ENCODE data around the gene NAT16. TPM values are rescaled to one million over a fixed set of nuclear protein-coding genes. Genes with fewer than 3 reads are reported as not detected.

Gene NAT16
- total and polyA plus RNA-seq, 4 donors, result not detected

GRCh38 chr7:101159696-101160674 is 20.1 kb downstream of the NAT16 start:
- ATAC-seq (ENCODE audit: low FRiP score) (no peak), DNase-seq (no peak)
- H3K9me3 ChIP-seq (ENCODE audit: control insufficient read depth, low read length), result no peaks in the 10 kb centered on the region
- peaks cover 2% of the 10 kb centered on the region in 2 donors for H3K36me3 ChIP-seq (ENCODE audit: control insufficient read depth in 1 of 2, insufficient read depth in 2 of 2, low read length in 1 of 2)
- H3K4me3 ChIP-seq (ENCODE audit: low read length in 2 of 2), result no peak overlapping the region
- intact Hi-C loops (cut with DNase I), result loop anchor here in 1 of 2 donors (10.0 kb wide), 1 partner anchor 265 kb away; the partner anchor contains the start of gene ACHE
- peaks cover 0 to 7% of the 10 kb centered on the region in 2 donors for H3K27me3 ChIP-seq (ENCODE audit: control insufficient read depth in 1 of 2, insufficient read depth in 2 of 2, low read length in 1 of 2)
- H3K27ac ChIP-seq (ENCODE audit: low read depth in 1 of 2, low read length in 2 of 2), result no peak overlapping the region
- 82 to 90% methylated on average over 31 of the region's 31 CpGs for WGBS, 2 donors
- no peaks in the 10 kb centered on the region for H3K4me1 ChIP-seq (ENCODE audit: control insufficient read depth in 1 of 2, insufficient read depth in 2 of 2, low read length in 2 of 2)

GRCh38 chr7:101156866-101157589 is 23.1 kb downstream of the NAT16 start:
- Histone ChIP-seq H3K4me1 (ENCODE audit: control insufficient read depth in 1 of 2, insufficient read depth in 2 of 2, low read length in 2 of 2) (no peaks in the 10 kb centered on the region), H3K27ac (ENCODE audit: low read depth in 1 of 2, low read length in 2 of 2) (no peak overlapping the region), H3K36me3 (ENCODE audit: control insufficient read depth in 1 of 2, insufficient read depth in 2 of 2, low read length in 1 of 2) (peaks cover 2% of the 10 kb centered on the region in 2 donors), H3K27me3 (ENCODE audit: control insufficient read depth in 1 of 2, insufficient read depth in 2 of 2, low read length in 1 of 2) (no peaks in the 10 kb centered on the region), H3K4me3 (ENCODE audit: low read length in 2 of 2) (no peak overlapping the region), H3K9me3 (ENCODE audit: control insufficient read depth, low read length) (no peaks in the 10 kb centered on the region)
- intact Hi-C loops (cut with DNase I), result no loop called here
- ATAC-seq (ENCODE audit: low FRiP score) (no peak), DNase-seq (no peak)
- WGBS, 2 donors, result 92 to 93% methylated on average over 14 of the region's 14 CpGs

GRCh38 chr7:101156277-101156676 is 23.8 kb downstream of the NAT16 start:
- no peaks in the 10 kb centered on the region for H3K27me3 ChIP-seq (ENCODE audit: control insufficient read depth in 1 of 2, insufficient read depth in 2 of 2, low read length in 1 of 2)
- no peak overlapping the region for H3K27ac ChIP-seq (ENCODE audit: low read depth in 1 of 2, low read length in 2 of 2)
- H3K36me3 ChIP-seq (ENCODE audit: control insufficient read depth in 1 of 2, insufficient read depth in 2 of 2, low read length in 1 of 2), result peaks cover 2% of the 10 kb centered on the region in 2 donors
- ATAC-seq (ENCODE audit: low FRiP score), result no peak
- intact Hi-C loops (cut with DNase I), result no loop called here
- no peak overlapping the region for H3K4me3 ChIP-seq (ENCODE audit: low read length in 2 of 2)
- H3K4me1 ChIP-seq (ENCODE audit: control insufficient read depth in 1 of 2, insufficient read depth in 2 of 2, low read length in 2 of 2), result no peaks in the 10 kb centered on the region
- H3K9me3 ChIP-seq (ENCODE audit: control insufficient read depth, low read length), result no peaks in the 10 kb centered on the region
- 79 to 81% methylated on average over 6 of the region's 6 CpGs for WGBS, 2 donors
- no peak for DNase-seq

- no peak for ATAC-seq (ENCODE audit: low FRiP score)
- WGBS, 2 donors, result 66 to 76% methylated on average over 4 of the region's 4 CpGs
- H3K27ac ChIP-seq (ENCODE audit: low read depth in 1 of 2, low read length in 2 of 2), result no peak overlapping the region
These were observed 24.8 kb downstream of the NAT16 start for GRCh38 chr7:101155303-101155702.

GRCh38 chr7:101154693-101155102 is 25.4 kb downstream of the NAT16 start:
- Histone ChIP-seq H3K27ac (ENCODE audit: low read depth in 1 of 2, low read length in 2 of 2) (no peak overlapping the region), H3K4me1 (ENCODE audit: control insufficient read depth in 1 of 2, insufficient read depth in 2 of 2, low read length in 2 of 2) (no peaks in the 10 kb centered on the region), H3K4me3 (ENCODE audit: low read length in 2 of 2) (peak overlapping the region; percentile 59 to 64), H3K9me3 (ENCODE audit: control insufficient read depth, low read length) (no peaks in the 10 kb centered on the region), H3K27me3 (ENCODE audit: control insufficient read depth in 1 of 2, insufficient read depth in 2 of 2, low read length in 1 of 2) (no peaks in the 10 kb centered on the region), H3K36me3 (ENCODE audit: control insufficient read depth in 1 of 2, insufficient read depth in 2 of 2, low read length in 1 of 2) (peaks cover 2% of the 10 kb centered on the region in 2 donors)
- peak in 1 of 2 donors; percentile 79 for DNase-seq
- intact Hi-C loops (cut with DNase I), result no loop called here
- ATAC-seq (ENCODE audit: low FRiP score), result peak; percentile 64
- 0 to 1% methylated on average over 15 to 34 of the region's 34 CpGs for WGBS, 2 donors

More at GRCh38 chr7:101155303-101155702, 24.8 kb downstream of the NAT16 start:
- Histone ChIP-seq H3K9me3 (ENCODE audit: control insufficient read depth, low read length) (no peaks in the 10 kb centered on the region), H3K4me3 (ENCODE audit: low read length in 2 of 2) (no peak overlapping the region), H3K27me3 (ENCODE audit: control insufficient read depth in 1 of 2, insufficient read depth in 2 of 2, low read length in 1 of 2) (no peaks in the 10 kb centered on the region), H3K36me3 (ENCODE audit: control insufficient read depth in 1 of 2, insufficient read depth in 2 of 2, low read length in 1 of 2) (peaks cover 2% of the 10 kb centered on the region in 2 donors), H3K4me1 (ENCODE audit: control insufficient read depth in 1 of 2, insufficient read depth in 2 of 2, low read length in 2 of 2) (no peaks in the 10 kb centered on the region)
- intact Hi-C loops (cut with DNase I), result no loop called here
- no peak for DNase-seq

- H3K27ac ChIP-seq (ENCODE audit: low read depth in 1 of 2, low read length in 2 of 2), result no peak within 1 kb of the TSS
- H3K4me1 ChIP-seq (ENCODE audit: control insufficient read depth in 1 of 2, insufficient read depth in 2 of 2, low read length in 2 of 2), result no peaks in the 10 kb centered on the region
- no peaks in the 10 kb centered on the region for H3K9me3 ChIP-seq (ENCODE audit: control insufficient read depth, low read length)
- intact Hi-C loops (cut with DNase I), result no loop called here
- peak within 1 kb of the TSS; percentile 59 to 64 for H3K4me3 ChIP-seq (ENCODE audit: low read length in 2 of 2)
- DNase-seq (peak; percentile 96 to 98), ATAC-seq (ENCODE audit: low FRiP score) (peak; percentile 95)
- 3 to 4% methylated on average over 37 to 51 of the region's 51 CpGs for WGBS, 2 donors
- H3K36me3 ChIP-seq (ENCODE audit: control insufficient read depth in 1 of 2, insufficient read depth in 2 of 2, low read length in 1 of 2), result peaks cover 2% of the 10 kb centered on the region in 2 donors
- H3K27me3 ChIP-seq (ENCODE audit: control insufficient read depth in 1 of 2, insufficient read depth in 2 of 2, low read length in 1 of 2), result no peaks in the 10 kb centered on the region
These were observed 26.0 kb downstream of the NAT16 start, which contains the start of gene AP1S1 for GRCh38 chr7:101153969-101154692. TSS of gene AP1S1 (plus strand) at chr7:101154476. CDS start at chr7:101154515, 39 bp downstream.

GRCh38 chr7:101151908-101152651 is 28.0 kb downstream of the NAT16 start:
- Histone ChIP-seq H3K4me3 (ENCODE audit: low read length in 2 of 2) (no peak overlapping the region), H3K27me3 (ENCODE audit: control insufficient read depth in 1 of 2, insufficient read depth in 2 of 2, low read length in 1 of 2) (no peaks in the 10 kb centered on the region), H3K4me1 (ENCODE audit: control insufficient read depth in 1 of 2, insufficient read depth in 2 of 2, low read length in 2 of 2) (no peaks in the 10 kb centered on the region), H3K9me3 (ENCODE audit: control insufficient read depth, low read length) (no peaks in the 10 kb centered on the region), H3K36me3 (ENCODE audit: control insufficient read depth in 1 of 2, insufficient read depth in 2 of 2, low read length in 1 of 2) (no peaks in the 10 kb centered on the region), H3K27ac (ENCODE audit: low read depth in 1 of 2, low read length in 2 of 2) (no peak overlapping the region)
- intact Hi-C loops (cut with DNase I), result no loop called here
- DNase-seq (no peak), ATAC-seq (ENCODE audit: low FRiP score) (no peak)
- 82% methylated on average over 2 of the region's 2 CpGs for WGBS, 2 donors

Data from aorta (tissue), 5 donors.